ENCODE data around the gene ANO4.
"Not testable (repeated sequence)": the region's sequence is repeated elsewhere in the genome, so short reads cannot be mapped to it uniquely, and the experiment has no call there.

ANO4 gene

DNA sequence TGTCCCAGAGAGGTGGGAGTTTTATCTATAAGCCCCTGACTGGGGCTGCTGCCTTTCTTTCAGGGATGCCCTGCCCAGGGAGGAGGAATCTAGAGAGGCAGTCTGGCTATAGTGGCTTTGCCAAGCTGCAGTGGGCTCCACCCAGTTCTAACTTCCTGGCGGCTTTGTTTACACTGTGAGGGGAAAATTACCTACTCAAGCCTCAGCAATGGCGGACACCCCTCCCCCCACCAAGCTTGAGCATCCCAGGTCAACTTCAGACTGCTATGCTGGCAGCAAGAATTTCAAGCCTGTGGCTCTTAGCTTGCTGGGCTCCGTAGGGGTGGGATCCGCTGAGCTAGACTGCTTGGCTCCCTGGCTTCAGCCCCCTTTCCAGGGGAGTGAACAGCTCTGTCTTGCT lies 267.9 kb downstream of the ANO4 start:
- no CpG with 5 or more reads among the region's 4 CpGs for WGBS (ENCODE audit: extremely low coverage, insufficient coverage, insufficient read length)

GRCh38 chr12:101064721-101065120 lies 270.1 kb downstream of the ANO4 start:
- no peak overlapping the region for H4K12ac ChIP-seq (ENCODE audit: low read depth, low read length)
- no peaks in the 10 kb centered on the region for H3K79me2 ChIP-seq (ENCODE audit: control insufficient read depth, insufficient read depth, low read length, poor library complexity)

More for the DNA sequence above, 267.9 kb downstream of the ANO4 start:
- not testable (repeated sequence) for H3K23ac ChIP-seq (ENCODE audit: low read length); H2BK5ac ChIP-seq (ENCODE audit: low read depth, low read length, poor library complexity); H3K79me1 ChIP-seq (ENCODE audit: low read length); H3K18ac ChIP-seq (ENCODE audit: low read length); H3K4ac ChIP-seq (ENCODE audit: low read depth, low read length); H2BK12ac ChIP-seq (ENCODE audit: low read length); H2BK120ac ChIP-seq (ENCODE audit: insufficient read depth, low read length, poor library complexity); H3K79me2 ChIP-seq (ENCODE audit: control insufficient read depth, insufficient read depth, low read length, poor library complexity); DNase-seq; H2AK5ac ChIP-seq (ENCODE audit: low read length); H3K14ac ChIP-seq (ENCODE audit: low read length); H3K27ac ChIP-seq (ENCODE audit: low read depth, low read length); H3K4me1 ChIP-seq (ENCODE audit: control insufficient read depth in 1 of 2, insufficient read depth in 2 of 2, low read length in 2 of 2); H4K91ac ChIP-seq (ENCODE audit: low read depth, low read length); H3K4me3 ChIP-seq (ENCODE audit: low read depth, low read length); H4K12ac ChIP-seq (ENCODE audit: low read depth, low read length); H3K9me3 ChIP-seq (ENCODE audit: insufficient read depth, low read depth, low read length); H2AFZ ChIP-seq (ENCODE audit: insufficient read depth, low read length, poor library complexity); H3K36me3 ChIP-seq (ENCODE audit: control insufficient read depth in 1 of 2, insufficient read depth in 2 of 2, low read length in 2 of 2); H4K8ac ChIP-seq (ENCODE audit: low read depth, low read length); H3K4me2 ChIP-seq (ENCODE audit: low read length); H3K27me3 ChIP-seq (ENCODE audit: insufficient read depth, low read length); H3K9ac ChIP-seq (ENCODE audit: low read length)

GRCh38 chr12:101066489-101066888 lies 271.9 kb downstream of the ANO4 start:
- peaks cover 3% of the 10 kb centered on the region for H3K9me3 ChIP-seq (ENCODE audit: insufficient read depth, low read depth, low read length)
- H3K79me2 ChIP-seq (ENCODE audit: control insufficient read depth, insufficient read depth, low read length, poor library complexity): no peaks in the 10 kb centered on the region
- H3K23ac ChIP-seq (ENCODE audit: low read length): no peak overlapping the region
- WGBS (ENCODE audit: extremely low coverage, insufficient coverage, insufficient read length): no CpG with 5 or more reads among the region's 7 CpGs
- H3K14ac ChIP-seq (ENCODE audit: low read length): no peak overlapping the region
- no peak overlapping the region for H3K4me2 ChIP-seq (ENCODE audit: low read length)
- no peak overlapping the region for H4K91ac ChIP-seq (ENCODE audit: low read depth, low read length)
- H2AFZ ChIP-seq (ENCODE audit: insufficient read depth, low read length, poor library complexity): no peak overlapping the region
- H3K36me3 ChIP-seq (ENCODE audit: control insufficient read depth in 1 of 2, insufficient read depth in 2 of 2, low read length in 2 of 2): peaks cover 0 to 3% of the 10 kb centered on the region in 2 experiments
- DNase-seq: no peak
- H3K4me3 ChIP-seq (ENCODE audit: low read depth, low read length): no peak overlapping the region
- no peak overlapping the region for H2BK5ac ChIP-seq (ENCODE audit: low read depth, low read length, poor library complexity)
- no peak overlapping the region for H3K4ac ChIP-seq (ENCODE audit: low read depth, low read length)
- H4K8ac ChIP-seq (ENCODE audit: low read depth, low read length): no peak overlapping the region
- no peak overlapping the region for H2BK12ac ChIP-seq (ENCODE audit: low read length)
- H2BK120ac ChIP-seq (ENCODE audit: insufficient read depth, low read length, poor library complexity): no peak overlapping the region
- H3K27me3 ChIP-seq (ENCODE audit: insufficient read depth, low read length): no peaks in the 10 kb centered on the region
- no peak overlapping the region for H2AK5ac ChIP-seq (ENCODE audit: low read length)
- no peak overlapping the region for H3K18ac ChIP-seq (ENCODE audit: low read length)
- no peak overlapping the region for H4K12ac ChIP-seq (ENCODE audit: low read depth, low read length)
- peaks cover 0 to 8% of the 10 kb centered on the region in 2 experiments for H3K4me1 ChIP-seq (ENCODE audit: control insufficient read depth in 1 of 2, insufficient read depth in 2 of 2, low read length in 2 of 2)
- no peak overlapping the region for H3K27ac ChIP-seq (ENCODE audit: low read depth, low read length)
- H3K9ac ChIP-seq (ENCODE audit: low read length): no peak overlapping the region
- H3K79me1 ChIP-seq (ENCODE audit: low read length): no peaks in the 10 kb centered on the region

More at GRCh38 chr12:101064721-101065120, 270.1 kb downstream of the ANO4 start:
- no peak overlapping the region for H4K8ac ChIP-seq (ENCODE audit: low read depth, low read length)
- WGBS (ENCODE audit: extremely low coverage, insufficient coverage, insufficient read length): no CpG with 5 or more reads among the region's 5 CpGs
- DNase-seq: peak in 1 of 2 donors; percentile 21
- H3K36me3 ChIP-seq (ENCODE audit: control insufficient read depth in 1 of 2, insufficient read depth in 2 of 2, low read length in 2 of 2): peaks cover 0 to 3% of the 10 kb centered on the region in 2 experiments
- no peak overlapping the region for H3K4ac ChIP-seq (ENCODE audit: low read depth, low read length)
- H2BK5ac ChIP-seq (ENCODE audit: low read depth, low read length, poor library complexity): no peak overlapping the region
- no peak overlapping the region for H3K18ac ChIP-seq (ENCODE audit: low read length)
- no peaks in the 10 kb centered on the region for H3K27me3 ChIP-seq (ENCODE audit: insufficient read depth, low read length)
- H3K27ac ChIP-seq (ENCODE audit: low read depth, low read length): no peak overlapping the region
- no peak overlapping the region for H3K4me3 ChIP-seq (ENCODE audit: low read depth, low read length)
- H3K9ac ChIP-seq (ENCODE audit: low read length): no peak overlapping the region
- peaks cover 0 to 8% of the 10 kb centered on the region in 2 experiments for H3K4me1 ChIP-seq (ENCODE audit: control insufficient read depth in 1 of 2, insufficient read depth in 2 of 2, low read length in 2 of 2)
- no peak overlapping the region for H3K4me2 ChIP-seq (ENCODE audit: low read length)
- no peak overlapping the region for H2AFZ ChIP-seq (ENCODE audit: insufficient read depth, low read length, poor library complexity)
- no peak overlapping the region for H2BK120ac ChIP-seq (ENCODE audit: insufficient read depth, low read length, poor library complexity)
- H3K14ac ChIP-seq (ENCODE audit: low read length): no peak overlapping the region
- H3K79me1 ChIP-seq (ENCODE audit: low read length): no peaks in the 10 kb centered on the region
- H2AK5ac ChIP-seq (ENCODE audit: low read length): no peak overlapping the region
- H2BK12ac ChIP-seq (ENCODE audit: low read length): no peak overlapping the region
- peaks cover 3% of the 10 kb centered on the region for H3K9me3 ChIP-seq (ENCODE audit: insufficient read depth, low read depth, low read length)
- H3K23ac ChIP-seq (ENCODE audit: low read length): no peak overlapping the region
- H4K91ac ChIP-seq (ENCODE audit: low read depth, low read length): no peak overlapping the region

GRCh38 chr12:101068402-101068801 lies 273.8 kb downstream of the ANO4 start:
- no peaks in the 10 kb centered on the region for H3K9me3 ChIP-seq (ENCODE audit: insufficient read depth, low read depth, low read length)
- no peak overlapping the region for H3K4me2 ChIP-seq (ENCODE audit: low read length)
- no peak overlapping the region for H3K27ac ChIP-seq (ENCODE audit: low read depth, low read length)
- H2AFZ ChIP-seq (ENCODE audit: insufficient read depth, low read length, poor library complexity): no peak overlapping the region
- H3K23ac ChIP-seq (ENCODE audit: low read length): no peak overlapping the region
- H3K4me1 ChIP-seq (ENCODE audit: control insufficient read depth in 1 of 2, insufficient read depth in 2 of 2, low read length in 2 of 2): no peaks in the 10 kb centered on the region
- H3K36me3 ChIP-seq (ENCODE audit: control insufficient read depth in 1 of 2, insufficient read depth in 2 of 2, low read length in 2 of 2): no peaks in the 10 kb centered on the region
- H4K8ac ChIP-seq (ENCODE audit: low read depth, low read length): no peak overlapping the region
- no peak overlapping the region for H3K4me3 ChIP-seq (ENCODE audit: low read depth, low read length)
- no peak overlapping the region for H4K91ac ChIP-seq (ENCODE audit: low read depth, low read length)
- no peak overlapping the region for H2BK120ac ChIP-seq (ENCODE audit: insufficient read depth, low read length, poor library complexity)
- no peak overlapping the region for H2BK5ac ChIP-seq (ENCODE audit: low read depth, low read length, poor library complexity)
- H3K9ac ChIP-seq (ENCODE audit: low read length): no peak overlapping the region
- no peak overlapping the region for H2AK5ac ChIP-seq (ENCODE audit: low read length)
- no peaks in the 10 kb centered on the region for H3K27me3 ChIP-seq (ENCODE audit: insufficient read depth, low read length)
- DNase-seq: no peak
- H3K18ac ChIP-seq (ENCODE audit: low read length): no peak overlapping the region
- H2BK12ac ChIP-seq (ENCODE audit: low read length): no peak overlapping the region
- no peaks in the 10 kb centered on the region for H3K79me2 ChIP-seq (ENCODE audit: control insufficient read depth, insufficient read depth, low read length, poor library complexity)
- H3K4ac ChIP-seq (ENCODE audit: low read depth, low read length): no peak overlapping the region
- H4K12ac ChIP-seq (ENCODE audit: low read depth, low read length): no peak overlapping the region
- H3K79me1 ChIP-seq (ENCODE audit: low read length): no peaks in the 10 kb centered on the region
- H3K14ac ChIP-seq (ENCODE audit: low read length): no peak overlapping the region
- no CpG with 5 or more reads among the region's 3 CpGs for WGBS (ENCODE audit: extremely low coverage, insufficient coverage, insufficient read length)

Measured in trophoblast cell (in vitro differentiated cells and primary cell).